ENCODE results near the gene FH. TPM values are rescaled to one million over a fixed set of nuclear protein-coding genes. Genes with fewer than 3 reads are reported as not detected.

Gene FH
- total and polyA plus RNA-seq, 2 experiments from 2014 or later = 56.2 to 69.8 TPM

GRCh38 chr1:241527146-241527545 lies 7.6 kb upstream of the FH start (continued):
- TF ChIP-seq REST (IDR thresholded peaks at IDR 0.05; ENCODE audit: unreplicated experiment) (no peak), CREB1 (CRISPR knock-in tag; IDR thresholded peaks at IDR 0.05; ENCODE audit: low read depth) (no peak), NANOG (IDR thresholded peaks at IDR 0.05; ENCODE audit: borderline replicate concordance) (no peak), ETS1 (IDR thresholded peaks at IDR 0.05) (no peak)

GRCh38 chr1:241525026-241525425 lies 5.5 kb upstream of the FH start:
- Mint-ChIP-seq H3K27ac (no peak overlapping the region), H3K9me3 (no peaks in the 10 kb centered on the region), H3K27me3 (ENCODE audit: insufficient read depth, low read depth, poor library complexity) (no peaks in the 10 kb centered on the region), H3K4me3 (no peak overlapping the region), H3K4me1 (no peaks in the 10 kb centered on the region), H3K36me3 (ENCODE audit: low read depth) (no peaks in the 10 kb centered on the region)
- no peak for TF ChIP-seq REST (IDR thresholded peaks at IDR 0.05; ENCODE audit: unreplicated experiment)
- TF ChIP-seq NANOG (IDR thresholded peaks at IDR 0.05; ENCODE audit: borderline replicate concordance) = no peak
- no peak for TF ChIP-seq STAT1 (IDR thresholded peaks at IDR 0.05; ENCODE audit: unreplicated experiment)
- TF ChIP-seq ZNF331 (CRISPR knock-in tag; IDR thresholded peaks at IDR 0.05; ENCODE audit: low read depth) = no peak
- TF ChIP-seq ZNF462 (CRISPR knock-in tag; IDR thresholded peaks at IDR 0.05) = no peak
- H3K27me3 ChIP-seq (ENCODE audit: insufficient read depth) = no peaks in the 10 kb centered on the region
- DNase-seq (ENCODE audit: low spot score) (no peak), ATAC-seq (no peak)
- no peaks in the 10 kb centered on the region for H4K20me1 ChIP-seq (replicated peaks; ENCODE audit: insufficient read depth)
- H3K4me2 ChIP-seq = no peak overlapping the region
- no peak overlapping the region for H3K4me3 ChIP-seq
- H2AFZ ChIP-seq = no peak overlapping the region
- H3K27ac ChIP-seq (ENCODE audit: low read depth) = no peak overlapping the region
- peaks cover 5% of the 10 kb centered on the region; the same call in 1 of the 2 replicates for H3K4me1 ChIP-seq (ENCODE audit: insufficient read depth)
- no peaks in the 10 kb centered on the region for H3F3A ChIP-seq (replicated peaks; ENCODE audit: low read depth)
- H3K79me2 ChIP-seq (replicated peaks; ENCODE audit: insufficient read depth) = no peaks in the 10 kb centered on the region
- no peaks in the 10 kb centered on the region for H3K9me2 ChIP-seq (ENCODE audit: insufficient read depth)
- H3K36me3 ChIP-seq (ENCODE audit: insufficient read depth) = no peaks in the 10 kb centered on the region
